ENCODE measurements around the gene RBMS2. TPM values are rescaled to one million over a fixed set of nuclear protein-coding genes. Genes with fewer than 3 reads are reported as not detected.

The RBMS2 gene
- total and polyA plus RNA-seq, 9 of the 15 experiments (the other 6 are each of a cell fraction or from before 2014, with no cell fraction given), result 0.08 to 10.5 (median 0.31) TPM

- TF ChIP-seq ZNF445 (CRISPR knock-in tag; IDR thresholded peaks at IDR 0.05; ENCODE audit: low read depth) (0 out of 2 replicates have a peak, but pooled peaks have one; percentile 25), ZNF12 (CRISPR knock-in tag; IDR thresholded peaks at IDR 0.05) (no peak), MEIS2 (IDR thresholded peaks at IDR 0.05; ENCODE audit: partially characterized antibody) (peak; percentile 42), TEAD1 (CRISPR knock-in tag; IDR thresholded peaks at IDR 0.05) (no peak), MEF2A (IDR thresholded peaks at IDR 0.05; ENCODE audit: control insufficient read depth, low read depth, low read length) (no peak), CHCHD3 (CRISPR knock-in tag; IDR thresholded peaks at IDR 0.05) (no peak), CCNT2 (IDR thresholded peaks at IDR 0.05; ENCODE audit: borderline replicate concordance, extremely low read depth, insufficient read length, low read depth, low read length) (peak; percentile 4), SMARCA4 (IDR thresholded peaks at IDR 0.05) (no peak), DNMT1 (IDR thresholded peaks at IDR 0.05) (no peak), JUNB (CRISPR knock-in tag; conservative IDR thresholded peaks at IDR 0.05) (no peak), NONO (IDR thresholded peaks at IDR 0.05; ENCODE audit: low read depth in 2 of 2, low read length in 1 of 2) (no peak; a peak in 1 of 4 replicates), ZNF655 (CRISPR knock-in tag; IDR thresholded peaks at IDR 0.05) (no peak), ZNF717 (CRISPR knock-in tag; IDR thresholded peaks at IDR 0.05) (no peak), ESRRA (IDR thresholded peaks at IDR 0.05; ENCODE audit: borderline replicate concordance, low read depth) (no peak), CBX8 (IDR thresholded peaks at IDR 0.05; ENCODE audit: borderline replicate concordance, extremely low read depth, low read depth, low read length, poor library complexity, severe bottlenecking) (no peak), NCOA4 (IDR thresholded peaks at IDR 0.05; ENCODE audit: partially characterized antibody) (no peak), CEBPZ (IDR thresholded peaks at IDR 0.05; ENCODE audit: borderline replicate concordance, low read depth, low read length) (no peak), GATA2 (CRISPR knock-in tag; IDR thresholded peaks at IDR 0.05) (no peak), CAMTA2 (CRISPR knock-in tag; conservative IDR thresholded peaks at IDR 0.05) (no peak), RBM39 (optimal IDR thresholded peaks at IDR 0.05; ENCODE audit: low read depth, low read length) (no peak), TEAD2 (tag; IDR thresholded peaks at IDR 0.05) (no peak), SMAD1 (IDR thresholded peaks at IDR 0.05; ENCODE audit: low read depth, low read length, partially characterized antibody) (no peak), KLF16 (IDR thresholded peaks at IDR 0.05) (no peak)
These were observed 114.4 kb downstream of the RBMS2 start (continued) for GRCh38 chr12:56635806-56636674.

Measured in K562 (cell line).